Stimulated activated CD8-positive, alpha-beta memory T cell treated with anti-CD3 and anti-CD28 coated beads, Interleukin-15, amount 100 ng/mL, for 4 hours (primary cell): Measurements from ENCODE around the gene ADIRF.
"Not testable (repeated sequence)": the region's sequence is repeated elsewhere in the genome, so short reads cannot be mapped to it uniquely, and the experiment has no call there.

Experiments used
- DNase-seq, 2 donors: peaks; one replicate each; pipeline ENCODE4 v3.0.0-alpha.2; 2020; ENCODE audit warnings: low read depth in 2 of 2

The ADIRF gene

DNA sequence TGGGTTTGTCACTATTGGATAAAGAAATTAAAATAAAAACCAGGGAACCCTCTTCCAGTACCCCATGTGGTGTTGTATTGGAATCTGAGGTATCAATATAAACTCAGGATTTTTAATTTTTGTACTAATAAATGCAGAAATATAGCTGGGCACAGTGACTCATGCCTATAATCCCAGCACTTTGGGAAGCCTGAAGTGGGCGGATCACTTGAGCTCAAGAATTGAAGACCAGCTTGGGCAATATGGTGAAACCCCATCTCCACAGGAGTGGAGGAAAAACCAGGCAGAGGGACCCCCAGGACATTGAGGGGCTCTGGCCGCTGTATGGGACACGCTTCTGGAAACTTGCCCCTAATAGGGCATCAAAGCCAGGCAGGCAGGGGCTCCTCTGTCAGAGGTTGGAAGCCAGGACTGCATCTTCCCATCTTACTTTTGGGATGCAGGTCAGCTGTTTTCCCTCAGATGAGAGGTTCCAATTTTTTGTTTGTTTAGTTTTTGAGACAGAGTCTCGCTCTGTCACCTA lies 11.1 kb downstream of the ADIRF start:
- DNase-seq, result no peak

DNA sequence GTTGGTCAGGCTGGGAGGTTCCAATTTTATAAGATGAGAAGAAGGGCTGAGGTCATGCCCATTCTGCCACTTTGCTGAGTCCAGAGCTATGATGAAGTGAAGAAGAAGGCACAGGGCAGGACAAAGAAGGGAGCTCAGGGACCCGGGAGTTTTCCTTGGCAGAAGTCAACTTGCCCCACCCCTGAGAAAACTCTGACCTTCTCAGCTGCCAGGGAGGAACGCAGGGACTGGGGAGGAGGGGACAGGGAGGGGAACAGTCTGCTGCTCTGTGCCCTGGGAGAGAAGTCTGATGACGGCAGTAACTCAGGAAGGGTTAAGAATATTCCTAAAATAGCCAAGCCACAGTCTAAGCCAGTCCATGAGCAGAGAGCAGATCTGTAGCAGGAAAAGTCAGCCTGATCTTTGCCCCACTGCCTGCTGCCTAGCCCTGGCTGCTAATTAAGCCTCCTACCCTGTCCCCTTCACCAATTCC lies 11.7 kb downstream of the ADIRF start:
- DNase-seq, result no peak

DNA sequence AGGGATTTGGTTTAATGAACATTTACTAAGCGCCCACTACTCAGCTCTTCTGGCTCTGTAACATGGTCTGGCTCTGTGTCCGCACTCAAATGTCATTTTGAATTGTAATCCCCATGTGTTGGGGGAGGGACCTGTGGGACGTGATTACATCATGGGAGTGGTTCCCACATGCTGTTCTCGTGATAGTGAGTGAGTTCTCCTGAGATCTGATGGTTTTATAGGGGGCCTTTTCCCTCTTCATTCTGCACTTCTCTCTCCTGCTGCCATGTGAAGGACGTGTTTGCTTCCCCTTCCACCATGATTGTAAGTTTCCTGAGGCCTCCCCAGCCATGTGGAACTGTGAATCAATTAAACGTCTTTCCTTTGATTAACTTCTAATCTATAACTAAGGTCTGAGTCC lies 12.7 kb downstream of the ADIRF start:
- not testable (repeated sequence) for DNase-seq

DNA sequence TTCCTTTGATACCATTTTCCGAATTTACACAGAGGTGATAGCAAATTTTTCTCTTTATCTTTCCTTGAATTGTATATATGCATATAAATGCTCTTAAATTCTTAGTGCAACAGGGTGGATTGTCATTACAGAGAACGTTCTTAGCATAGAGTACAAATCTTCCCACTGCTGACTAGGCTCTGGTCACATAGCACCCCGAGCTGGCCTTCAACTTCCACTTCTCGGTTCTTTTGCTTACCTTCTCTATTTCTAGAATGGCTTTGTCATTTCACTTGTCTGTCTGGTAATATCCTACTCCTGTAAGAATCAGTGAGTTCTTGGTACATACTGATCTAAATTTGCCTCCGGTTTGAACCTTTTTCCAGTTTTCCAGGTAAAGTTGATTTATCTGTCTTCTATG lies 13.4 kb downstream of the ADIRF start:
- no peak for DNase-seq

DNA sequence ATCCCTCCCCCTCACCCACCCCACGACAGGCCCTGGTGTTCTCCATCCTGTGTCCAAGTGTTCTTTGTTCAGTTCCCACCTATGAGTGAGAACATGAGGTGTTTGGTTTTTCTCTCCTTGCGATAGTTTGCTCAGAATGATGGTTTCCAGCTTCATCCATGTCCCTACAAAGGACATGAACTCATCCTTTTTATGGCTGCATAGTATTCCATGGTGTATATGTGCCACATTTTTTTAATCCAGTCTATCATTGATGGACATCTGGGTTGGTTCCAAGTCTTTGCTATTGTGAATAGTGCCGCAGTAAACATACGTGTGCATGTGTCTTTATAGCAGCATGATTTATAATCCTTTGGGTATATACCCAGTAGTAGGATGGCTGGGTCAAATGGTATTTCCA lies 16.2 kb downstream of the ADIRF start:
- not testable (repeated sequence) for DNase-seq

DNA sequence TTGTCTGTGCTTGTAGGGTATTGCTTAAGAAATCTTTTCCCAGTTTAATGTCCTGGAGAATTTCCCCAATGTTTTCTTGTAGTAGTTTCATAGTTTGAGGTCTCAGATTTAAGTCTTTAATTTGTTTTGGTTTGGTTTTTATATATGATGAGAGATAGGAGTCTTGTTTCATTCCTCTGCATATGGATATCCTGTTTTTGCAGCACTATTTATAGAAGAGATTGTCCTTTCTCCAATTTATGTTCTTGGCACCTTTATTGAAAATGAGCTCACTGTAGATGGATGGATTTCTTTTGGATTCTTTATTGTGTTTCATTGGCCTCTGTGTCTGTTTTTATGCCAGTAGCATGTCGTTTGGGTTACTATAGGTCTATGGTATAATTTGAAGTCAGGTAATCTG lies 20.2 kb downstream of the ADIRF start:
- no peak for DNase-seq

DNA sequence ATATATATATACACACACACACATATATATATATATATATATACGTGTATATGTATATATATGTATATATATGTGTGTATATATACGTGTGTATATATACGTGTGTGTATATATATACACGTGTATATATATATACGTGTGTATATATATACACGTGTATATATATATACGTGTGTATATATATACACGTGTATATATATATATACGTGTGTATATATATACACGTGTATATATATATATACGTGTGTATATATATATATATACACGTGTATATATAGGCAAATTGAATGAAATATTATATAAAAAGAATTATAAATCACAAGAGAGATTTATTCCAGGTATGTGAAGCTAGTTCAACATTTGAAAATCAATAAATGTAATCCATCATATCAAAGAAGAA lies 23.1 kb downstream of the ADIRF start:
- not testable (repeated sequence) for DNase-seq

DNA sequence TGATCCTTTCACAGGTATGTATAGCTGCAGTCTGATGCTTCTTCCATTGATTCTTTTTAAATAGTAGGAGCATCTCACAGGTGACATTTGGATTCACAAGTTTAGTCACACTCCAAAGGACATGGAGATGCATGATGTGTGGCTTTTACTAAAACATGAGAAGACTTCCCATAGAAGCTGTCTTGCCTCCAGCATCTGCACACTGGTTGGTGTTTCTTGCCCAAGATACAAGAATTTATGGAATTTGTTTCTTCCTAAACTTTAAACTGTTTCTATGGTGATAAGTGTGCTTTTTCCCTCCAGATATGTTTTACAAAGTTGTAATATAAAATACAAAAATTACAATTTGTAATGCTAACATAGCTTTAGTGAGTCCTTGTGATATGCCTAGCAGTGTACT lies 24.2 kb downstream of the ADIRF start:
- DNase-seq, result no peak

DNA sequence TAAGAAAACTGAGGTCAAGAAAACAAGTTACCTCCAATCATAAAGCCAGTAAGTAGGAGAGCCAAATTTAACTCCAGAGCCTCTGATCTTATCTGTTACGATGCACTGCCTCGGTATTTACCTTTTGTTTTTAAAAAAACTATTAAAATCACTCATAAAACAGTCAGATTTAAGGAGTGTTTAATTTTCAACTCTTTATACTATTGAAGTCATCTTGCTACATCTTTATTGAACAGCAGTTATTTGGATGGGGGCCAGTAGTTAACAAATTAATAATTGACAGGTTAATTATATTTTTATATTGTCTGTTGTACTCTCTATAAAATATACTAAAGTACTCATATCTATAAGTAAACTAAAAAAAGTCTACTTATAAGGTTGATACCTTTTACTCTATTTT lies 24.6 kb downstream of the ADIRF start:
- DNase-seq, result no peak

DNA sequence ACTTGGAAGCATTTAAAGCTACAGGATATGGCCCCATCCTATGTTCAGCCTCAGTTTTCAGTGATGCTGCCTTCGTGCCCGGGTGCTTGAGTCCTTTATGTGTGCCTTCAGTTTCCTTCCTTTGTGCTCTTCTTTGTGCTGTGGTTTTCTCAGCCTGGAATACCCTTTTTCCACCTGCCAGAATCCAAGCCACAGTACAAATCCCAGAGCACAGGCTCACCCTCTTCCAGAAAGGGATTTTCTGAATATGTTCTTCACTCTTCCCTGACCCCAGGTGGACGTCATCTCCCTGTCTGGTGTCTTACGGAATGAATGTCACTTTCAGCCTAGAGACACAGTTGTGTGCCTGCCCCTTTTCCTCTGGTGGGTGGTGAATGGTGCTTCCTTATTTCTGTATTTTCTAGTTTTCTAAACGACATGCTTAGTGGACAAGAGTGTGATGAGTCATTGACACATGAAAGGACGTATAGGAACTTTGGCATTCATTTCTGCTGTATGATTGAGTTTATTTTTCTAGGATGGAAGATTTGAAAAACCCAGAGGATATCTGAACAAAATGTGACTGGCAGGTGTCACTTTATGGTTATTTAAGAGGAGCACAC lies 31.6 kb downstream of the ADIRF start:
- not testable (repeated sequence) for DNase-seq

DNA sequence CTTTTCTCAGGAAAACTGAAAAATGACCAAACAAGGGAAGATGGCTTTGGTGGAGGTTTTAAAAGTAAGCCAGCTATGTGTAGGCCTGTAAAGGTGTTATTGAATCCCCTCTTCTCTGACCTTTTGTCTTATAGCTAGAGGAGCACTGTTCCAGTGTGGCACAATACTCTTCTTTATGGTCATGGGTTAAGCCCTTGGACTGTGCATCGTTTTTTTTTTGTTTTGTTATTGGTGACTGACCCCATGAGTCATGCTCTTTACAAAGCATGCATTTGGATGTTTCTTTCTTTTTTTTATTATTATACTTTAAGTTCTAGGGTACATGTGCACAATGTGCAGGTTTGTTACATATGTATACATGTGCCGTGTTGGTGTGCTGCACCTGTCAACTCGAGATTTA lies 32.2 kb downstream of the ADIRF start:
- DNase-seq, result no peak

DNA sequence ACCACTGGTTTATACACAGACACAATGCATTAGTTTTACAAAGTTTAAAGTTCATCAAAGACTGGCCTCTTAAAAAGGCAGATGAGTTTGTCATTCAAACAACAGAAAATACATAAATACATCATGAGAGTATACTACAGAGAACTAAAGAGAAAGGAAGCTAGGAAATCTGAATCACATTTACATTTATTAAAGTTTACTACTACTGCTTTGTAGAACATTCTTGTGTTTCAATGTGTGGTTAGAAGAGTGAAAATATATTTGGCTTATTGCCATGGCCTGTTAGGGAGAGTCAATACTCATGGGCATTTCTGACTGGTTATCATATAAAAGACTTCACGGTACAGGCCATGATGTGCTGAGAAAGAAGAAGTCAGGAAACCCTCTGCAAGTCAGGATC lies 38.8 kb downstream of the ADIRF start:
- not testable (repeated sequence) for DNase-seq

DNA sequence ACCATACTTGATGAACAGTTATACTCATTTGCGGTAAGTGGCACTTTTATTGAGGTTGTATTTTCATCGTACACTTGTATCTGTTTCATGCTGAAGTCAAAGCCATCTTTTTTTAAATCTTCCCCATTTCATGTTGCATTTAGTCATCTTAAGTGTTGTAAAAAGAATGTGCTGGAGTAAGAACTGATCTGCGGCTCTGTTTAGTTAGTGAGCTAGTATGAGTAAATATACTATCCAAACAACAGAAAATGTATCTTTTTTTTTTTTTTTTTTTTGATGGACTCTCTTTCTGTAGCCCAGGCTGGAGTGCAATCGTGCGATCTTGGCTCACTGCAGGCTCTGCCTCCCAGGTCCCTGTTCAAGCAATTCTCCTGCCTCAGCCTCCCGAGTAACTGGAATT lies 39.4 kb downstream of the ADIRF start:
- not testable (repeated sequence) for DNase-seq

DNA sequence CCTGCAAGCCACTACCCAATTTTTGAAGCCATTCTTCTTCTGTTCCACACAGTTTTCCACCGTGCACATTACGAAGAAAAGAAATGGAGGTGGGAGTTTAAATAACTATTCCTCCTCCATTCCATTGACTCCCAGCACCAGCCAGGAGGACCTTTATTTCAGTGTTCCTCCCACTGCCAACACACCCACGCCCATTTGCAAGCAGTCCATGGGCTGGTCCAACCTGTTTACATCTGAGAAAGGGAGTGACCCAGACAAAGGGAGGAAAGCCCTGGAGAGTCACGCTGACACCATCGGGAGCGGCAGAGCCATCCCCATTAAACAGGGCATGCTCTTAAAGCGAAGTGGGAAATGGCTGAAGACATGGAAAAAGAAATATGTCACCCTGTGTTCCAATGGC lies 40.0 kb downstream of the ADIRF start:
- DNase-seq, result not testable (repeated sequence)

DNA sequence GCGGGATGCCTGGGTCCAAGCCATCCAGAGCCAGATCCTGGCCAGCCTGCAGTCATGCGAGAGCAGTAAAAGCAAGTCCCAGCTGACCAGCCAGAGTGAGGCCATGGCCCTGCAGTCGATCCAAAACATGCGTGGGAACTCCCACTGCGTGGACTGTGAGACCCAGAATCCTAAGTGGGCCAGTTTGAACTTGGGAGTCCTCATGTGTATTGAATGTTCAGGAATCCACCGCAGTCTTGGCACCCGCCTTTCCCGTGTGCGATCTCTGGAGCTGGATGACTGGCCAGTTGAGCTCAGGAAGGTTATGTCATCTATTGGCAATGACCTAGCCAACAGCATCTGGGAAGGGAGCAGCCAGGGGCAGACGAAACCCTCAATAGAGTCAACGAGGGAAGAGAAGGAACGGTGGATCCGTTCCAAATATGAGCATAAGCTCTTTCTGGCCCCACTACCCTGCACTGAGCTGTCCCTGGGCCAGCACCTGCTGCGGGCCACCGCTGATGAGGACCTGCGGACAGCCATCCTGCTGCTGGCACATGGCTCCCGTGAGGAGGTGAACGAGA lies 40.9 kb downstream of the ADIRF start:
- not testable (repeated sequence) for DNase-seq

DNA sequence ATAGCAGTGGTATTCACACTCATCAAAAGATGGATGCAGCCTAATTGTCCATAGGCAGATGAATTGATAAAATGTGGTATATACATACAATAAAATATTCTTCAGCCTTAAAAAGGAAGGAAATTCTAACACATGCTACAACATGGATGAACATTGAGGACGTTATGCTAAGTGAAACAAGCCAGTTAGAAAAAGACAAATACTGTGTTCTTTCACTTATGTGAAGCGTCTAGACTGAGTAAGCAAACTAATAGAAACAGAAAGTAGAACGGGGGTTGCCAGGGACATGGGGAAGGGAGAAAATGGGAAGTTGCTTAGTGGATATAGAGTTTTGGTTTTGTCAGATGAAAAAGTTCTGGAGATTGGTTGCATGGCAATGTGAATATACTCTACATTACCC lies 45.2 kb downstream of the ADIRF start:
- DNase-seq, result not testable (repeated sequence)

DNA sequence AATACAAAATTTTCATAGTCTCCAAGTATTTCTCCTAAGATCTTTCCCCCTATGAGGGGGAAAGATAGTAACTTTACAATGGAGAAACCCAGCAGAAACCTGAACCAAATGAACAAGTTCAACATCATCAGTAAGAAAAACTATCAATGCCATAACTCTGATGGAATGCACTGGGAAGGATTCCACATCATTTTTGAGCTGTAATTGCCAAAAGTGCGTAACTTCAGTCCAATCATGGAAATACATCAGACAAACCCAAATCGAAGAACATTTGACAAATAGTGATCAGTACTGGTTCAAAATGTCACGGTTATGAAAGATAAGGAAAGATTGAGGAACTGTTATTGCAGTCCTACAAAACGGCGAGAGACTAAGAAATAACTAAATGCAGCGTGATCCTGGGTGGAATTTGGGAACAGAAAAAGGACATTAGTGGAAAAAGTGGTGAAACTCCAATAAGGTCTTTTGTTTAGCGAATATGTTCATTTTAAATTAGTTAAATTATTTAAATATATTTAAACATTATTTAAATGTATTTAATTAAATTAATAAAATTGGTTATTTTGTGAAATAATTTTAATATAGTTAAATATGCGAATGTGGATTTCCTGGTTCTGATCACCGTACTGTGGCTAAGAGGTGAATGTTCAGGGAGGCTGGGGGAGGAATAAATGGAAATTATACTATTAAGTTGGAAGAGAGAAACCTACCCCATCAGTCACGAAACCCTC lies 46.9 kb downstream of the ADIRF start:
- not testable (repeated sequence) for DNase-seq

DNA sequence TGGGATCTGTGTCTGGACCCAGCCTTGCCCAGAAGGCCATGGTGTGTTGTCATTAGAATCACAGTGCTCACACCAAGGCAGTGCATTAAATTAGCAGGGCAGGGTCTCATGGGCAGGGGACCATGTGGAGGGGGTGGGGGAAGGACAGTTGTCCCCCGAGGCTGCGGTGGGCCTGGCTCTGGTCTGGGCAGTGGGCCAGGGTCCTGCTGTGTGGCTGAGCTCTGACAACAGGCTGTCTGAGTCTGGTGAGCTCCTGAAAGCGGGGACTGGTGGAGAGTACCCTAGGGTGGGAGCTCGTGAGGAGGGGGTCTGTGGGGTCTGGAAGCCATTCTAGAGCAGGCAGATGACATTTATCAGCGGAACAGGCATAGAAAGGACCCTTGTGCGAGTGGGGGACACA lies 49.8 kb downstream of the ADIRF start:
- DNase-seq, result not testable (repeated sequence)

DNA sequence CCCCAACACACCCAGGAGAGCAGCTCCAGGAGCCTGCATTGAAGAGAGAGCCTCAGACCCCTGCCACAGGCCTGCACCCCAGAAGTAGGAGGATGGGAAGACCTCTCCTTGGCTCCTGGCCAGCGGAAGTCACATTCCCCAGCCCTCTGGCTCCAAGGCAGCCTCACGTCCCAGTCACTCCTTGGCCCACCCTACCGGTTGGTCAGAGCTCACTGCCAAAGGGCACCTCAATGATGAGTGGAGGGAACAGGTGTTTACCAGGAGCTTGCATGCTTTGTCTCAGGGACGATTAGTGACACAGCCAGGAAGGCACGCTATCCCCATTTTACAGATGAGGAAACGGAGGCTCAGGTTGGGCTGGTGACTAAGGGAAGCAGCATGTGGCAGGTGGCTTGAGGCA lies 50.8 kb downstream of the ADIRF start:
- not testable (repeated sequence) for DNase-seq

DNA sequence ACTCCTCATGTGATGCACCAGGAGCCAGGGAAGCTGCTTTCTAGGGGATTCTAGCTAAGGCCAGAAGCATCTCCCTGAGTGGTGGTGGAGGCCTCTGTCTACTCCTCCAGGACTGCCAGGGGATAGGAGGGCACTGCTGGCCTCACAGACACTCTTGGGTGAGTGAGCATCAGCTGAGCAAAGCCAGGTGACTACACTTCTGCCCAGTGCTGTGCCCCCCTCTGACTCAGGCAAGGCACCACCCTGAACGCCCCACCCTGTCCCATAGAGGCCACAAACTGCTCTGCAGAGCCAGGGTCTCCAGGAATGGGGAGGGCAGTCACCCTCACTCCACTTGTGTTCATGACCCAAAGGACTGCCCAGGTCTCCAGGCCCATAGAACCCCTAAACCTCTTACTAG lies 51.2 kb downstream of the ADIRF start:
- not testable (repeated sequence) for DNase-seq

DNA sequence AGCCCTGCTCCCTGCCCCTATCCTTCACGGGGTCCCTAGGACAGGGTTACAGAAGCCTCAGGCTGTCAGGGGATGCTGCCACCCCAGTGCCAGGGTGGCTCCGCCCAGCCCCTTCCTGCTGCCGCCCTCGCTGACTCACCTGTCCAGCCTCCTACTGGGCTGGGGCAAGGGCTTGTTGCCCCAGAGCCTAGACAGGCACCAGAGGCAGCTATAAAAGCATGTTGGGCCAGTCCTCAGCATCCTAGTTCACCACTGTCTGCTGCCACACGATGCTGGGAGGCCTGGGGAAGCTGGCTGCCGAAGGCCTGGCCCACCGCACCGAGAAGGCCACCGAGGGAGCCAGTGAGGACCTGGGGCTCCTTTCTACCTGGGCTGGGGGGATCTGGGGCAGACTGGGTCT lies 51.8 kb downstream of the ADIRF start, which contains the start of gene FAM25A:
TSS of gene FAM25A (plus strand) at position 239 of the 400 bp plus-strand sequence. CDS start at position 270, 31 bp downstream.
- not testable (repeated sequence) for DNase-seq
